Sigmoid colon (tissue), 7 donors: Measurements from ENCODE around the gene OR6Q1. TPM values are rescaled to one million over a fixed set of nuclear protein-coding genes. Genes with fewer than 3 reads are reported as not detected.
A peak's percentile ranks its signal among the peaks of the same experiment; 100 is the strongest.

Experiments
- DNase-seq: peaks from one replicate; pipeline ENCODE4 v3.0.0-alpha.2; 2019
- H3K27ac ChIP-seq, 4 donors: fragments of 200-600 bp; sonication (generic); one replicate each; pipeline ENCODE4 v1.5.1; 2016 to 2019; ENCODE audit warnings: mild to moderate bottlenecking in 1 of 4
- H3K27me3 ChIP-seq, 3 donors: fragments of 200-600 bp; sonication (generic); one replicate each; pipeline ENCODE4 v1.5.1; 2019; ENCODE audit warnings: mild to moderate bottlenecking in 1 of 3
- H3K36me3 ChIP-seq, 4 donors: fragments of 200-600 bp; sonication (generic); one replicate each; pipeline ENCODE4 v1.5.1; 2016 to 2019
- H3K4me1 ChIP-seq, 4 donors: fragments of 200-600 bp; sonication (generic); one replicate each; pipeline ENCODE4 v1.5.1; 2017 to 2019
- H3K4me3 ChIP-seq, 4 donors: fragments of 200-600 bp; sonication (generic); one replicate each; pipeline ENCODE4 v1.5.1; 2017 to 2019; ENCODE audit warnings: mild to moderate bottlenecking in 2 of 4, moderate library complexity in 1 of 4
- H3K9me3 ChIP-seq, 4 donors: fragments of 200-600 bp in 3 of 4; sonication (generic) in 3 of 4; one replicate each; pipeline versions ENCODE4 v1.5.1 to v1.6.1; 2013 to 2019
- EP300 ChIP-seq, 4 donors: sonication (generic); formaldehyde crosslinking; IDR thresholded peaks; one replicate each; pipeline ENCODE4 v1.6.1; 2017; ENCODE audit warnings: antibody characterized with exemption in 4 of 4
- POLR2A ChIP-seq, 2 donors: fragments of 450-650 bp; IDR thresholded peaks; one replicate each; pipeline ENCODE4 v1.6.1; 2016; ENCODE audit warnings: antibody characterized with exemption in 2 of 2, mild to moderate bottlenecking in 2 of 2, moderate library complexity in 2 of 2
- POLR2AphosphoS5 ChIP-seq, 4 donors: sonication (generic); formaldehyde crosslinking; IDR thresholded peaks; one replicate each; pipeline ENCODE4 v1.6.1; 2017; ENCODE audit warnings: antibody characterized with exemption in 4 of 4
- WGBS, 2 donors: extraction: QIAGEN DNeasy Blood & Tissue Kit; methylation state at CpG; one replicate each; pipeline ENCODE4 v1.1.7; 2013; 5-methylcytosine and 5-hydroxymethylcytosine counted together
- intact Hi-C: fragments of 100-400 bp; cut with DNase I; formaldehyde crosslinking; loops from one replicate; pipeline ENCODE4 v1.15.1; 2023
- polyA plus RNA-seq, 3 donors: library from polyadenylated mRNA; stranded (reverse); fragments of 200-250 nt; gene quantifications; one replicate each; pipeline ENCODE4 v1.2.3, GENCODE V29; 2013
- total RNA-seq, 4 donors: library from RNA; depleted of rRNA; stranded (reverse); fragments of >200 nt; gene quantifications; one replicate each; pipeline ENCODE4 v1.1.0, GENCODE V29; 2016
- TF ChIP-seq, protein P1 (sequence below), 4 experiments: fragments of 450-650 bp in 3 of 4; fragments of 200-600 bp in 1 of 4; IDR thresholded peaks; one replicate each; pipeline ENCODE4 v1.5.1; 2016 to 2019; ENCODE audit warnings: antibody characterized with exemption in 4 of 4, mild to moderate bottlenecking in 3 of 4, moderate library complexity in 2 of 4
- donor health status: healthy with polysubstance abuse.
- donor health status: Bipolar disorder and iron deficiency.
- donor health status: healthy.

Gene OR6Q1
- total and polyA plus RNA-seq, 7 donors: not detected

DNA sequence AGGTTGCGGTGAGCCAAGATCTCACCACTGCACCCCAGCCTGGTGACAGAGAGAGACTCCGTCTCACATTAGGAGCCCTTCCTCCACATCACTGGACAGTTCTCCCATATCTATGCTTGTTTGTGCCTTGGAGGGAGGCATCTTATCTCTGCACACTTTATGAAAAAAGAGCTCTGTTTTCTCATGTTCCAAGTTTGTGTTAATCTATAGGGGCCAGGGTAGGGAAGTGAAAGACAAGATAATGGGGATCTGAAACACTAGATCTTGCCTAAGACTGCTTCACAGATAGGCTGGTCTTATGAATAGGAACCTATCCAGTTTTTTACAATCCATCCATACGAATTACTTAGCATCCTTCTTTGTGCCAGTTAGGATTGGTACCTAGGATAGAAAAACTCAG lies 17.1 kb downstream of the OR6Q1 start:
- no peaks in the 10 kb centered on the region for H3K27me3 ChIP-seq
- no peaks in the 10 kb centered on the region for H3K9me3 ChIP-seq
- no peak for DNase-seq
- intact Hi-C loops: no loop called here
- WGBS, 2 donors: 88 to 93% methylated on average over 3 of the region's 3 CpGs
- H3K4me1 ChIP-seq: no peaks in the 10 kb centered on the region
- H3K36me3 ChIP-seq: no peaks in the 10 kb centered on the region
- no peak for TF ChIP-seq EP300 (IDR thresholded peaks at IDR 0.05)
- no peak for TF ChIP-seq POLR2A (IDR thresholded peaks at IDR 0.05)
- TF ChIP-seq, protein P1, sequence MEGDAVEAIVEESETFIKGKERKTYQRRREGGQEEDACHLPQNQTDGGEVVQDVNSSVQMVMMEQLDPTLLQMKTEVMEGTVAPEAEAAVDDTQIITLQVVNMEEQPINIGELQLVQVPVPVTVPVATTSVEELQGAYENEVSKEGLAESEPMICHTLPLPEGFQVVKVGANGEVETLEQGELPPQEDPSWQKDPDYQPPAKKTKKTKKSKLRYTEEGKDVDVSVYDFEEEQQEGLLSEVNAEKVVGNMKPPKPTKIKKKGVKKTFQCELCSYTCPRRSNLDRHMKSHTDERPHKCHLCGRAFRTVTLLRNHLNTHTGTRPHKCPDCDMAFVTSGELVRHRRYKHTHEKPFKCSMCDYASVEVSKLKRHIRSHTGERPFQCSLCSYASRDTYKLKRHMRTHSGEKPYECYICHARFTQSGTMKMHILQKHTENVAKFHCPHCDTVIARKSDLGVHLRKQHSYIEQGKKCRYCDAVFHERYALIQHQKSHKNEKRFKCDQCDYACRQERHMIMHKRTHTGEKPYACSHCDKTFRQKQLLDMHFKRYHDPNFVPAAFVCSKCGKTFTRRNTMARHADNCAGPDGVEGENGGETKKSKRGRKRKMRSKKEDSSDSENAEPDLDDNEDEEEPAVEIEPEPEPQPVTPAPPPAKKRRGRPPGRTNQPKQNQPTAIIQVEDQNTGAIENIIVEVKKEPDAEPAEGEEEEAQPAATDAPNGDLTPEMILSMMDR (IDR thresholded peaks at IDR 0.05): no peak
- no peak for TF ChIP-seq POLR2AphosphoS5 (IDR thresholded peaks at IDR 0.05)
- no peak overlapping the region for H3K27ac ChIP-seq
- no peak overlapping the region for H3K4me3 ChIP-seq

DNA sequence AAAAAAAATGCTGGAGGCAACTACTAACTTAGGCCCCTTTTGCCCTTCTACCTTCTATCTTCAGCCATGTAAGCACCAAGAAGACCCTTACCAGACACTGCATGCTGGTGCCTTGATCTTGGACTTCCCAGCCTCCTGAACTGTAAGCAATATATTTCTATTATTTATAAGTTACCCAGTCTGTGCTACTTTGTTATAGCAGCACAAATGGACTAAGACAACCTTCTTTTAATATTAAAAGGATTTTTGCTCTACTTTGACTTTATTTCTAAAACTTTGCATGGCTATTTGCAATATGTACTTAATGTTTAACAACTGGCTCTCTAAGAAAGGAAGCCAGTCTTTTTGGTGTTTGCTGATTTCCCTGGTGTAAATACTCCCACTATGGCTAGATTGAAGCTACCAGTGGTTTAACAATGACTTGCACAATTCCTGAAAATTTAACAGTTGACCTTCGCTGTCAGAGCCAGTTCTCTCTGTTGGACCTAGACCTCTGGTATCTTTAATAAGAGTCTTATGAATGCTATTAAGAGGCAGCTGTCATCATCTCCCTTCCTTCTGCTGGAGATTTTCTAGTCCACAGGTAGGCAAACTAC lies 25.2 kb downstream of the OR6Q1 start:
- Histone ChIP-seq H3K9me3 (no peaks in the 10 kb centered on the region), H3K4me3 (no peak overlapping the region), H3K4me1 (peaks cover 0 to 18% (median 14%) of the 10 kb centered on the region in 4 donors), H3K27me3 (no peaks in the 10 kb centered on the region), H3K27ac (no peak overlapping the region), H3K36me3 (no peaks in the 10 kb centered on the region)
- intact Hi-C loops: no loop called here
- DNase-seq: no peak
- no peak for TF ChIP-seq POLR2AphosphoS5 (IDR thresholded peaks at IDR 0.05)
- TF ChIP-seq, protein P1 (IDR thresholded peaks at IDR 0.05): no peak
- TF ChIP-seq POLR2A (IDR thresholded peaks at IDR 0.05): no peak
- TF ChIP-seq EP300 (IDR thresholded peaks at IDR 0.05): no peak
- 92 to 93% methylated on average over 1 of the region's 1 CpG for WGBS, 2 donors

DNA sequence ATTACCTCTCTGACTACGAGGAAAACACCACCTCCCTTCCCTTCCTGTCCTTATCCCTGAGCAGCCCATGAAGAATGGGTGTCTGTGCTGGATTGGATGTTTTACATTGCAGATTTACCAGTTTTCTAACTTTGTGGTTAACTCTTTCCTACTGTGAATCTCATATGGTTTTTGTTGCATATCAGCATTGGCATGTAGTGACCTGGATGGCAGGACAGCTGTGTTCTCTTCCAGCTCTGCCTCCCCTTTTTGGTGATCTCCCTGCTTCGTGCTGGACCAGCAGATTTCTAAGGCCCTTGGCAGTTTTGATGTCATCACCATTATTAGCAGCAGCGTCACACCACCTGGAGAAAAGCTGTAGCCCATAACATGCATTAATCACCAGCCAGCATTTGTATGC lies 26.7 kb downstream of the OR6Q1 start:
- intact Hi-C loops: no loop called here
- no peak for TF ChIP-seq POLR2A (IDR thresholded peaks at IDR 0.05)
- no peak for TF ChIP-seq EP300 (IDR thresholded peaks at IDR 0.05)
- TF ChIP-seq, protein P1 (IDR thresholded peaks at IDR 0.05): no peak
- TF ChIP-seq POLR2AphosphoS5 (IDR thresholded peaks at IDR 0.05): no peak
- no peak overlapping the region for H3K27ac ChIP-seq
- WGBS, 2 donors: 75 to 84% methylated on average over 3 of the region's 3 CpGs
- H3K27me3 ChIP-seq: no peaks in the 10 kb centered on the region
- H3K4me3 ChIP-seq: no peak overlapping the region
- H3K36me3 ChIP-seq: no peaks in the 10 kb centered on the region
- DNase-seq: no peak
- peaks cover 0 to 18% (median 14%) of the 10 kb centered on the region in 4 donors for H3K4me1 ChIP-seq
- H3K9me3 ChIP-seq: no peaks in the 10 kb centered on the region

DNA sequence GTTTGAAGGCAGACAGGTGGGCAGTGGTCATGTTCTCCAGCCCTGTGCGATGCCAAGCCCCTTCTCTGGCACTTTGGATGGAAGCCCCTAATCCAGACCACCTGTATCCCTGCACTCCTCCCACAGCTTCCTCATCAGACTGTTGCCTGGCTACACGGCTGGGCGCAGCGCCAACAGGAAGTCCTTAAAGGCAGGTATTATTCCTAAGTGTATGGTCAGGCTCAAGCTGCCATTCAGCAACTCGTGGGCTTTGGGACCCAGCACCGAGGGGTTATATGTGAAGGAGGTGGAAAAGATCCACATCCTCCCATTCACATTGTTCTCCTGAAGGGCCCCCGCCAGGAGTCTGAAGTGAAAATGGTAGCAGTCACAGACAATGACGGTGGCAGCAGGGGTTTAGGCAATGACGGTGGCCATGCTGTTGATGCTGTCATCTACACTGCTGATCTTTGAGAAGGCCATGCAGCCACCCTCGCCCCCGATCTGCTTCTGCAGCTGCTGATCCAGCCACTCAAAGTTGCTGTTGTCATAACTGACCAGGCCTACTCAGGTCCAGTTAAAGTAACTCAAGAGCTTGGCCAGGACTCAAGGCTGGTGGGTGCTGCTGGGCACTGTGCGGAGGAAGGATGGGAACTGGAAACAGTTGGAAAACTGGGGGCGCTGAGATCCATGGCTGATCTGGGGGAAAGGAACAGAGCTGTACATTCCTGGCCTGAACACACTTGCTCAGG lies 27.7 kb downstream of the OR6Q1 start:
- TF ChIP-seq EP300 (IDR thresholded peaks at IDR 0.05): no peak
- TF ChIP-seq POLR2AphosphoS5 (IDR thresholded peaks at IDR 0.05): no peak
- no peak for TF ChIP-seq POLR2A (IDR thresholded peaks at IDR 0.05)
- TF ChIP-seq, protein P1 (IDR thresholded peaks at IDR 0.05): no peak

More for the DNA sequence above, 27.7 kb downstream of the OR6Q1 start:
- DNase-seq: no peak
- Histone ChIP-seq H3K27ac (peak overlapping the region in 3 of 4 donors; percentile 26 to 66 (median 54)), H3K27me3 (no peaks in the 10 kb centered on the region), H3K36me3 (no peaks in the 10 kb centered on the region), H3K4me1 (peaks cover 0 to 18% (median 14%) of the 10 kb centered on the region in 4 donors), H3K4me3 (no peak overlapping the region), H3K9me3 (no peaks in the 10 kb centered on the region)
- WGBS, 2 donors: 59 to 66% methylated on average over 13 of the region's 13 CpGs
- intact Hi-C loops: no loop called here
